Ureter (tissue), 1 donor: ENCODE results near the gene USP31. TPM values are rescaled to one million over a fixed set of nuclear protein-coding genes. Genes with fewer than 3 reads are reported as not detected.
A peak's percentile ranks its signal among the peaks of the same experiment; 100 is the strongest.

Experiments used
- DNase-seq: peaks from one replicate; pipeline ENCODE4 v3.0.0-alpha.2; 2020; ENCODE audit warnings: low spot score
- total RNA-seq: library from RNA; stranded (reverse); gene quantifications from one replicate; pipeline ENCODE4 v1.2.4, GENCODE V29; 2023
- donor health status: DM: yes; HTN: yes; CAD: no.

The USP31 gene
- total RNA-seq, 1 donor from 2014 or later: 58.2 TPM

DNA sequence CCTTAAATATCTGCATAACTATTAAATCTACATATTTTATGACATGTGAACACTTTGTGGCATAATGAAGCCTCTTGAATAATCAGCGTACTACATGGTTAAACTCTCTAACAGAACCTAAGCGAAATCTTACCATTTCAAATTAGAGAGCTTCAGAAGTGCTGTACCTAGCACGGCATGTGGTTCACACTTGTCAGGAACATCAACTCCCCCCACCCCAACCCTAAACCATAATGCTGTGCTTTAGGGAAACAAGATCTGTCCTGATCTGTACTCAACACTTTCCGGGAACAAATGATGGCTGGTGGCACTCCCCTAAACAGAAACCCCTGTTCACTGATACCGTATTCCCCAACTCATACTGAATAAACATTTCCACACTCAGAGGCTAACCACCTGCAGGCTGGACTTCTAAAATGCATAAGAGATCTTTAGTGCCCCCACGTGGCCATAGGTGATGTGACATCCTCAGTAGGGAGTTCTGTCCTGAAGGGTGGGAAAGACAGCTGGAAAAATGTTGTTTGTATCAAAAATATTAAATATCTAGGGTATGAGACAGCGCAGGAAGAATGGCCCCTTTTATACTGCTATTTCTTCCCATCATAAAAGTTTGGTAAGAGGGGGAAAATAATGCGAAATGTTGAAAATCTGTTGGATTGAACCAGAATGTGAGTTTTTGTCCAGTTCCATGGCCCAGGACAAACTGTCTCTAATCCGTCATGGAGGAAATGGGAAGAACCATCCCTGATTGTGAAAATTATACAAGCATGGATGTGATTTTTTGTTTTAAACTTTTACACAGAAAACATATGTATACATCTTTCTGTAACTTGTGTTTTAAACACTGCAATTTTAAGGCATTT lies 88.6 kb downstream of the USP31 start:
- peak; percentile 70 for DNase-seq

DNA sequence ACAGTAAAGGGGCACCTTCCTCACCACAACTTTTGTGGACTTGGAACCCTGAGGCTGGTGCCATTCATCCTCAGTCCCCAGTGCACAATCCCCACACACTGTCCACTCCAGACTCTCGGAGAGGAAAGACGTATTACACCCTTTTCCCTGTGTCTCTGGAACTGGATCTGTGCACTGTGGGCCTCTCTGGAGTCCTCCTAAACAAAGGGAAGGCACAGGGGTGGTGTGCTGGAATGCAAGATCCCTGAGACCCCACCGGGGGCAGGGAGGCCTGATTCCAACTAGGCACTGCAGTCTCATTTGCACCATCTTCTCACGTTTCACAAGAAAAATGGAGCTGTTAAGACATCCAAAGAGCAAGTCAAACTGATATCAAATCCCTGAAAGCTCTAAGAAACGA lies 89.8 kb downstream of the USP31 start:
- DNase-seq: no peak

DNA sequence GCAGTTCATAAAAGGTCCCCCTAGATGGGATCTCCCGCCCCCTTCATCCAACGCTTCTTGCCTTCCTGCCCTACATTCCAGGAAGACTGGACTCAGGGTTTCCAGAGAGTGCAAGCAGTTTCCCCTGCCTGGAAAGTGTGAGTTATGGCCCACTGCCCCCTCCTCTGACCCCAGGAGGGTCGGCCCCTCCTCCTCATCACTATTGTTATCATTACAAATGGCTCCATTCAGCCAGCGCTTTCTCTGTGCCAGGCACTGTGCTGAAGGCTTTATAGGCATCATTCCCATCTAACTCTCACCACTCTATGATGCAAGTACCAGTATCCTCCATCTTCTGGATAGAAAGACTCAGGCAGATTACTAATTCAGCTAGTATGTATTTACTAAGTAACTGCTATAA lies 90.7 kb downstream of the USP31 start:
- DNase-seq: no peak

DNA sequence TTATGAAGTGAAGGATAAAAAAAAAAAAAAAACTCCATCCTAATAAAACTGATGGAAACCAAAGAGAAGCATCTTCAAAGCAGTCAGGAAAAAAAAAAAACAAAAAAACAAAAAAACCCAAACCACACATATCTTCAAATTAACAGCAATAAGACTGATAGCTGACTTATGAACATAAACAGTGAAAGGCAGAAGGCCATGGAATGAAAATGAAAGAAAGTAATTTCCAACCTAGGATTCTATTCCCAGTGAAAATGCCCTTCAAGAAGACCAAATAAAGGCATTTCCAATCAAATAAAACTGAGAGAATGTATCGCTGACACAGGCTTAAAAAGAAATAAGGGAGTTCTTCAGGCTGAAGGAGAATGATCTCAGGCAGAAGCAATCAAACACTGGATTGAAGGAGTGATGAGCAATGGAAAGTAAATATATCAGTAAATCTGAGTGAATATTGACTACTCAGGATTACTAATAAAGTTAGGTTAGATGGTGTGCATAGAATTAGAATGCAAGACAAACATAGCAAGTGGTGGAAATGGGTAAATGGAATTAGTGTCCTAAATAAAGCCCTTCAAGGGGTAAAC lies 92.1 kb downstream of the USP31 start:
- DNase-seq: no peak

DNA sequence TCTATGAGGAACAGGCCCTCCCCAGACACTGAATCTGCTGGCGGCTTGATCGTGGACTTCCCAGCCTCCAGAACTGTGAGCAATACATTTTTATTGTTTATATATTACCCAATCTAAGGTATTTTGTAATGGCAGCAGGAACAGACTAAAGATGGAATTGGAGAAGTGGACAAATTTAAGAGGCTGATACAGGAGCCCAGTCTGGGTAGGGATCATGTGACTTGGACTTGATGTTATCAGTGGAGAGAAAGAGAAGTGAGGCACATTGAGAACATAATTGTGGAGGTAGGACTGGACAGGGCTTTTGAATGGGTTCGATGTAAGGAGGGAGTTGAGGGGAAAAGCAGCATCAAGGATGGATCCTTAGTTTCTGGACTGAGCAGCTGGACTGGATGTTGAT lies 93.8 kb downstream of the USP31 start:
- DNase-seq: no peak

DNA sequence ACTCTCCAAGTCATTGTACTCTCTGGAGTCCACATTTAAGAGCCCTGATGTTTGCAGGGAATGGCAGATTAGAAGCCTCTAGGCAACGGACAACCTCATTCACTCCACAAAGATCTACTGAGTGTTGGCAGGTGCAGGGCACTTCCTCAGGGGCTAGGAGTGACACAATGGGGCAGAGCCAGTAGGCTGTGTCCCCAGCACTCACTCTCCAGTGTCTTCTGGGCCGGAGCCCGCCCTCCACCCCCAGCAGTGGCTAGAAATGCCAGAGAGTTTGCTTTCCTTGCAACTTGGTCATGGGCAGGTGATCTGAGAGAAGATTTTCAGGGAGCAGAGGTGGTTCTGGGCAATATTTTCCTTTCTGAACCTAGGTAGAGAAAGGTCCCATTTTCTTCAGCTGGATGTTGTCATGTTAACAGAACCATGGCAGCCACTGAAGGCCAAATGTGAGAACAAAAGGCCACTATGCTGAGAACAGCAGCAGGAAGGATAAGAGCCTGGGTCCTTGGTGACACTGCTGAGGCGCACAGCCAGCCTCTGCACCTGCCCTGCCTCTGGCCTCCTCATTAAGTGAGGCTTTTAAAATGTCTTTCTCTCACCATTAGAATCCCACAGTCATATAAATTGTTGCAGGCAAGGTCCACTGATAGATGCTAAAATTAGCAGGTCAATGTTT lies 96.2 kb downstream of the USP31 start:
- DNase-seq: no peak

DNA sequence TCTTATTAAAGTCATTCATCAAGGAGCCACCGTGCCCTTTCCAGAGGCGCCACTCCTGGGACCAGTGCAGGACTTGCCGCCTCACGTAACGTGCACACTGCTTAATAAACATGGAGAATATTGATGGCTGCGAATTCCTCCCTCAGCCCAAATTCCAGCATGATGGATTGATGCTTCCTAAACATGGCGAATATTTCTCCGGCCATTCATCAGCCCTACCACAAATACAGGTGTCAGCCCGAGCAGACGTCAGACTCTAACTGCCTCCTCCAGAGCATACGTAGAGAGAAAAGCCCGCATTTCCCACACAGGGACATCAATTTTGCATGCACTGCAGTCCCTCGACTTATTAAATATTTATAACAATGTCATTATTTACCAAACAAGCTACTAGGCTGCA lies 97.0 kb downstream of the USP31 start:
- DNase-seq: no peak

DNA sequence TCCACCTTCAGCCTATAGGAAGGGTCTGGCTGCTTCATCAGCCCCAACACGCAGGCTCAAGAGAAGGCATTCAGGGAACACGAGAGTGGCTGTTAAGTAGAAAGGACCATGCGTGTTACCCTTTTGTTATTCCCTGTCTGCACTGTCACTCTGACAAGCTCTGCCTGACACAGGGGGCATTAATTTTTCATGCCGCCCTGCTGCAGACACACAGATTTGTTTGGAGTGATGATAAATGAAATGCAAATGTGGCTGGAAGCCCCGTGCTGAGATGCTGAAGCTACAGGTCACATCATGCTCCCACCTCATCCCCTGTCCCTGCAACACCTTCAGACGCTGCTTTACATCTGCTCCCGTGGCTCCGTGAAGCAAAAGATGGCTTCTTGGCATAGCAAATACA lies 97.7 kb downstream of the USP31 start:
- DNase-seq: no peak

DNA sequence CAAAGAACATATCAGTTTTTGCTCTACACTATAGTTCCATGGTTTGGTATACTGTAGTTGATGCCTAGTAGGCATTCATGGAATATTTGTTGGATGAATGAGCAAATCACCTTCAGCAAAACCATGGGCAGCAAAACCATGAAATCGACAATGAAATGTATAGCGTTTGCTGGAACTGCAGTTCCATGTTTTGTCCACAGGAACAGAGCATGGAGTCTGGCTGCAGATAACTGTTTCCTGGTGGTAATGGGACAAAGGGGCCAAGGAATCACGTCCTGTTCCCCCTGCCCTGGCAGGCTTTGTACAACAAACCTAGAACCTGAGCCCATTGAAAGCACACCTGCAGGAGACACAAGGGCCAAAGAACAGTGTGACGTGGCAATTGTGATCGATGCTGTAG lies 101.1 kb downstream of the USP31 start:
- DNase-seq: no peak

DNA sequence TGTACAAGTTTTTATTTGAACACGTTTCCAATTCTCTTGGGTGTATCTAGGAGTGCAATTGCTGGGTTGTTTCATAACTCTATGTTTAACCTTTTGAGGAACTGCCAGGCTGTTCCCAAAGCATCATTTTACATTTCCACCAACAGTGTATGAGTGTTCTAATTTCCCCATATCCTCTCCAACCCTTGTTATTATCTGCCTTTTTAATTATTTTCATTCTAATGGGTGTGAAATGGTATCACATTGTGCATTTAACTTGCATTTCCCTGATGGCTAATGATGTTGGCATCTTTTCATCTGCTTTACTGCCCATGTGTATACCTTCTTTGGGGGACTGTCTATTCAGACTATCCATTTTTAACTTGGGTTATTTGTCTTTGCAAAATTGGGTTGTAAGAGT lies 104.2 kb downstream of the USP31 start:
- no peak for DNase-seq

DNA sequence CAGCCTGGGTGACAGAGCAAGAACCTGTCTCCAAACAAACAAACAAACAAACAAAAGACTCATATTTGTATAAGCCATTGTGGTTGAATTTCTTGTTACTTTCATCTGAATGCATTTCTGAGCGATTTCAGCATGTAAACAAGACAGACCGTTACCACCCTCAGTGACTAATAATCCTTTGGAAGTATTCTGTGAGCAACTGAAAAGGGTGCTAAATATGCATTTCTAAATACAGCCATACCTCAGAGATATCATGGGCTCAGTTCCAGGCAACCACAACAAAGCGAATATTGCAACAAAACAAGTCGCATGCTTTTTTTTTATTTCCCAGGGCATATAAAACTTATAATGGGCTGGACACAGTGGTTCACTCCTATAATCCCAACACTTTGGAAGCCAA lies 109.0 kb downstream of the USP31 start:
- DNase-seq: no peak

DNA sequence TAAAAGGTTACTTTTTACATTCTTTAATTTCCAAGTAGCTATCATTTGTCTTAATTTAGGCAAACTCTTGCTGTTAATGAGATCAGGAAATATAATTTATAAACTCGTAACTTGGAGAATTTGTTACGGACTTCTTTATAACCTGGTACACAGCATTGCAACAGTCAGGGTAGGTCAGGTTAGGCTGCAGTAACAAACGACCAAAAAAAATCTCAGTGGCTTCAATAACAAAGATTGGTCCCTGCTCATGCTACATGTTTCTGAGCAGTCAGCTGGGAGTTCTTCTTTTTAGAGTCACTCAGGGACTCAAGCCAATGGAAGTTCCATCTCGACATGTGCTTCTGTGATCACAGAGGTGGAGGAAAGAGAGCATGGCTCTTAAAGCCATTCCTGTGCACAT lies 110.1 kb downstream of the USP31 start:
- DNase-seq: no peak

DNA sequence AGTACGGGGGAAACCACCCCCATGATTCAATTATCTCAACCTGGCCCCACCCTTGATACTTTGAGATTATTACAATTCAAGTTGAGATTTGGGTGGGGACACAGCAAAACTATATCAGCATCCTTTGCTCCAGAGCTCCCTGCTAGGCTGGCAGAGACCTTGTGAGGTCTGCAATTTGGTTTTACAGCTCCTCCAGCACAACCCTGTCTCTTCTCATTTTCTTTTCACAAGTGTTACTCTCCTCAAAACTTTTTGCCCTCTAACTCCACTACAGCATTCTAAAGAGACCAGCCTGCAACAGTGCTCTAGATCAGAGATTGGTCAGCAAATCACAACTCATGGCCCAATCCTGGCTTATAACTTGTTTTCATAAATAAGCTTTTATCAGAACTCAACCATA lies 114.0 kb downstream of the USP31 start:
- no peak for DNase-seq

DNA sequence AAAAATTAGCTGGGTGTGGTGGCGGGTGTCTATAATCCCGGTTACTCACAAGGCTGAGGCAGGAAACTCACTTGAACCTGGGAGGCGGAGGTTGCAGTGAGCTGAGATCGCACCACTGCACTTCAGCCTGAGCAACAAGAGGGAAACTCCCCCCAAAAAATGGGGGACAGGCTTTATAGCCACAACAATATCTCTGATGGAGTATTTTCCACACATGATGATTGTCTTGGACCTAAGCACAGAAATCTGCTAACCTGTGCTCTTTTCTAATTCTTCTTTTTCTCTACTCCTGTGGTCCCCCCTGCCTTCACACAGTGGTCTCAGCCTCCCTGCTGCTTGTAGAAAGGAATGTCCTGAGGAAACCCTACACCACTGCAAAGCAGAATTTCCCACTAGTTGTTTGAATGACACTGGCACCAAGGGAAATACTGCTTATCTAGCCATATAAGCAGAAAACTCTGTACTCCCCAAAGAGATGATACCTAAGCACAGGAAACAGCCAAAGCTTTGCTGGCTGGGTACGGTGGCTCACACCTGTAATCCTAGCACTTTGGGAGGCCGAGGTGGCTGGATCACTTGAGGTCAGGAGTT lies 117.6 kb downstream of the USP31 start:
- no peak for DNase-seq

DNA sequence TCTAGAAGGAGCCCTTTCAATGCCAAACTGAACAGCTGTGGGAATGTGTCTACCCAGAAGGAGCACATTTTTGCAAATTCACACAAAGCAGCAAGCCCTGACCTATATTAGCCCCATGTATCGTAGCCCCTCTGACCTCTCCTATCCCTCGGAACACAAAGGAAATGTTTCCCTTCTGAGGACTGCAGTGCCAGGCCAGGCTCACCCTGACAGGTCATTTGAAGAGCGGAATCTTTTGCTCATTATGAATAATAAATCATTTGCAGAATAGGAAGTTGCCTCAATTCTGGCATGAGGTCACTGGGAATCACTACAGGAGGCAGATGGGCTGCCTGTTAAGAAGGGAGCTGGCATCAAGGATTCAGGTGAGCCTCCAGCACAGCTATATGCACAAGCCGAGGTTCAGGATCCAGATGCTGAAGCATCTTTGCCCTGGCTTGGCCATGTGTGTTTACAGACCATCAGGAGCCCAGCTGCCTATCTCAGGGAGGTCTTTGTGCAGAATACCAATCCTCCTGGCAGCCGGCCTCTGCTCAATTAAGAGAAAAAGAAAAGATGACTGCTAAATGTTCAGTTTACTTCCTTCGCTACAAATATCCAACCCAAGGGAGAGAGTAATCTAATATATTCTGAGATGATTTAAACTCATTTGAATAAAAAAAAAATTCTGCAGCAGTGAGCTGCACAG lies 119.4 kb downstream of the USP31 start:
- no peak for DNase-seq

DNA sequence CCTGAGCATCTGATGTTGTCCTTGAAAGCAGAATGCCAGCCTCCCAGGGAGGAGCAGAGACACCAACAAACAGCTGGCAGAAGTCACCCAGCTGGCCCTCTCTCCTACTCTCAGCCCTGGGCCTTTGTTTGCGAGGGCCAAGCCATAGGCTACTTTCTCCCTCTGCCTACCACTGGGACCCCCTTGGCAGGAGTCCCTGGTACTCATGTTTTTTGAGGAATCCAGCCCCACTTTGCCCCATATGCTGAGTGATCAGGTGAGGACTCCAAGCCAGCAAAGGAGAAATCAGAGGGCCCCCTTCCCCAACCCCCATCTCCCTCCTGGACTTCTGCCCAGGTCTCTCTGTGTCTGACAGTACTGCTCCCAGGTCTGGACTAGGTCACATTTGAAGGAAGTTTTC lies 121.9 kb downstream of the USP31 start:
- DNase-seq: no peak

DNA sequence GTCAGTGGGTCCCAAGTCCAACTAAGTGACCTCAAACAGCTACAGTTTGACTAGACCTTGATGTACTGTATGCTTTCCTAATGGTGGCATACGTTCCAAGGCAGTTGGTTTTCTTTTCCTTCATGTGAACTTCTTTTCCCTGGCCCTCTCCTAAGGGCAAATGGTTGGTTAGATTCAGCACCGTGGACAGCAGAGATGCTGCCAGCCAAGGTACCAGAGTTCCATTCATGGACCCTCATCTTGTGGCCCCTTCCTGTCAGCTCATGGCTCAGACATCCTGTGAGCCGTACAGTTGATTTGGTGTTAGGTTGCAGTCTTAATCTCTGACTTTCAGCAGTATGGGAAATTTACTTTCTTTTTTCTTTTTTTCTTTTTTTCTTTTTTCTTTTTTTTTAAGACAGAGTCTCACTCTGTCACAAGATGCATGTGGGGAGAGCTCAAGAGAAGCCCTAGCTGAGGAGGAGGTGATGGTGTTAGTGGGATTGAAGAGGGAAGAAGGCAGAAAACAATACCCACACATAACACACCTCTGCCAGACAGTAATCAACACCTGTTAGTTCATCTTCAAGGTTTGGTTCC lies 122.4 kb downstream of the USP31 start:
- DNase-seq: no peak

DNA sequence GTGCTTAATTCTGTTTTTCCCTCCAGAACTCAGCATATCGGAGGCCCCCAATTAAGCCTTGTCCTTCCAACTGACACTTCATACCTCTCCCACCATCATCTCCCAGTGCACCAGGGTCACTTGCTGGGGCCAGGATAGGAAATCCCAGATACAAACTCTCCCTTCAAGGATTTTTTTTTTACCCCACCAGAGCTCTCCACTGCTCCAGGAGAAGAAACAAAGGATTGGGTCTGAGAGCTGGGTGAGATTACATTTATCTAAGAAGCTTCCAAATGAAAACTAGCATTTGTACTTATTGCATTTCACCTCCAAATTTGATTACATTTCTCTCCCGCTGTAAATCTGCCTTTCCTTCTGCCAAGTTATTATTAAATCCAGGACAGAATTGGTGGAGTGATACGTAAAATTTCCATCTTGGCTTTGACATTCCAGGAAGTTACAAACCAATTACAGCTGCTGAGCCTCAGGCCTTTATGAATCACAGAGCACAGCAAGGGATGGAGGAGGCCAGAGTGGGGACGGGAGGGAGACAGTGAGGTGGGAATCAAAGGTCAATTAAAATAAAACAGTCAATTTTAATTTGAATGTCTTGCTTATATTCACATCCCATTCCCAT lies 123.5 kb downstream of the USP31 start:
- DNase-seq: no peak

DNA sequence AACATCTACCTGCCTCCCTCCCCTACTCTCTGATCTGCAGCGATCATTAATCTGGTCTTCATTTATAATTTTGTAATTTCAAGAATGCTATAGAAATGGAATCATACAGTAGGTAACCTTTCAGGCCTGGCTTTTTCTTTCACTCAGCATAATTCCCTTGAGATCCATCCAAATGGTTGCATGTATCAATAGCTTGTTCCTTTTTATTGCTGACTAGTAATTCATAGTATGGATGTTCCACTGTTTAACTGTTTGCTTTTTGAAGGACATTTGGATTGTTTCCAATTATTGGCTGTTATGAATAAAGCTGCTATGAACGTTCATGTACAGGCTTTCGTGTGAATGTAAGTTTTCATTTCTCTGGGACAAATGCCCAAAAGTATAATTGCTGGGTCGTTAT lies 125.2 kb downstream of the USP31 start:
- no peak for DNase-seq

DNA sequence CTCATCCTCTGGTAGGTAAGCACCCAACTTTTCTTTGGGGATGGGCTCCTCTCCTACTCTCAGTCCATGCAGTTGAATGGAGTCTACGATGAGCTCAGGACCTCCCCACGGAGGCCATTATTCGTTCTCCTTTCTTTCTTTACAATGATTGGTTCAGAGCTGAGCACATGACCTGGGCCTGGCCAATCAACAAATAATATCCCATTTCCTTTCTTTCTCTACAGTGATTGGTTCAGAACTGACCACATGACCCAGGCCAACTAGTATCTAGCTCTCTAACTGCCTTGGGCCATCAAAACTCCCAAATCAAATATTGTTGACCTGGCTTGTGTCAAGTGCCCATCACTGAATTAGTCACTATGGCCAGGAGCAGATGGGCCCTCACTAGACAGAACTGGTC lies 129.2 kb downstream of the USP31 start:
- DNase-seq: no peak

DNA sequence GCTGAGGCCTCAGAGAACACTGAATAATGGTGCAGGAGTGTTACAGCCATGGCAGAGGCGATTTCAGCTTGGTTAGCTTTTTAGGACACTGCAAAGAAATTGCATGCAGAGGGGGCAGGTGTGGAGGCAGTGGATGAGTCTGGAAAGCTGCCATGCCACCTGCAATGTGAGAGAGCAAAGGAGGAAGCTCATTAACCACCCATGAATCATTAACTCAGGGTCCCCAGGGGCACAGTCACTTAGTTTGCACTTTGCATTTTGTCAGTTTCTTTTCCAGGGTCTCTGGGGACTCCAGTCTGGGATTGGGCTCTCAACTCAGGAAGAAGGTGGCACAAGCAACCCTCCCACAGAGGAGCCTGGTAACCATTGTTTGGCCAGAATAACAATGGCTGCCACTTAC lies 132.9 kb downstream of the USP31 start:
- no peak for DNase-seq
